ENCODE measurements around the gene NOP9.
"Not testable (repeated sequence)": the region's sequence is repeated elsewhere in the genome, so short reads cannot be mapped to it uniquely, and the experiment has no call there.

The NOP9 gene

GRCh38 chr14:24347134-24347533, 47.5 kb downstream of the NOP9 start:
- no peak for DNase-seq (ENCODE audit: low read depth in 1 of 2, low spot score in 1 of 2)

- DNase-seq (ENCODE audit: low read depth in 1 of 2, low spot score in 1 of 2) = no peak
These were observed 48.5 kb downstream of the NOP9 start for GRCh38 chr14:24348186-24348585.

- no peak for DNase-seq (ENCODE audit: low read depth in 1 of 2, low spot score in 1 of 2)
These were observed 50.1 kb downstream of the NOP9 start for GRCh38 chr14:24349742-24350141.

- DNase-seq (ENCODE audit: low read depth in 1 of 2, low spot score in 1 of 2) = no peak
These were observed 51.9 kb downstream of the NOP9 start for GRCh38 chr14:24351517-24351916.

GRCh38 chr14:24353559-24354481, 54.2 kb downstream of the NOP9 start:
- no peak for DNase-seq (ENCODE audit: low read depth in 1 of 2, low spot score in 1 of 2)

GRCh38 chr14:24354482-24354825, 54.8 kb downstream of the NOP9 start:
- not testable (repeated sequence) for DNase-seq (ENCODE audit: low read depth in 1 of 2, low spot score in 1 of 2)

- no peak for DNase-seq (ENCODE audit: low read depth in 1 of 2, low spot score in 1 of 2)
These were observed 55.4 kb downstream of the NOP9 start for GRCh38 chr14:24355009-24355408.

GRCh38 chr14:24356208-24356607, 56.6 kb downstream of the NOP9 start:
- no peak for DNase-seq (ENCODE audit: low read depth in 1 of 2, low spot score in 1 of 2)
